H1 (cell line): ENCODE measurements around the gene DRD1. TPM values are rescaled to one million over a fixed set of nuclear protein-coding genes. Genes with fewer than 3 reads are reported as not detected.

Source experiments
- HDAC2 ChIP-seq, 2 experiments: fragments of 300-600 bp in 1 of 2; sonication (generic) in 1 of 2; IDR thresholded peaks; 2 replicates each; pipeline ENCODE4 v1.6.1; 2011 to 2012; ENCODE audit warnings: low read depth in 2 of 2, low read length in 2 of 2, mild to moderate bottlenecking in 2 of 2, moderate library complexity in 2 of 2, borderline replicate concordance in 1 of 2, inconsistent platforms in 1 of 2
- RXRA ChIP-seq: IDR thresholded peaks from 2 replicates; pipeline ENCODE4 v1.6.1; 2011; ENCODE audit warnings: low read depth, mild to moderate bottlenecking, low read length, moderate library complexity; ENCODE audit not compliant: insufficient read depth
- SAP30 ChIP-seq: fragments of 300-600 bp; sonication (generic); IDR thresholded peaks from 2 replicates; pipeline ENCODE4 v1.7.1; 2012; ENCODE audit warnings: low read length, moderate library complexity, mild to moderate bottlenecking, inconsistent platforms; ENCODE audit not compliant: insufficient read depth, insufficient replicate concordance
- SIRT6 ChIP-seq: IDR thresholded peaks from one replicate; pipeline ENCODE4 v1.7.1; 2012; ENCODE audit warnings: low read length, inconsistent platforms
- polyA plus RNA-seq, 7 experiments: library from polyadenylated mRNA; depleted of rRNA in 3 of 7; stranded (reverse) in 5 of 7; unstranded in 2 of 7; fragments of >200 nt in 5 of 7; fragments of 200-250 nt in 2 of 7; gene quantifications; 1 replicate in 5 of 7; 2 replicates in 1 of 7; 4 replicates in 1 of 7; pipeline versions ENCODE4 v1.2.1 to v1.2.3, GENCODE V29; 2011 to 2013; ENCODE audit warnings: missing spikeins in 2 of 7, mixed read lengths in 2 of 7
- total RNA-seq: library from RNA; stranded (reverse); fragmentation: NEBNext Ultra II Directional; extraction: Animal tissue kit (Norgen Biotek cat#: 25700); gene quantifications from 2 replicates; pipeline ENCODE4 v1.2.1, GENCODE V29; 2021

DRD1 gene
- total and polyA plus RNA-seq, 2 of the 8 experiments (the other 6 are each of a cell fraction or from before 2014, with no cell fraction given), result 0.03 to 0.19 TPM

- no peak for TF ChIP-seq SAP30
- TF ChIP-seq RXRA, result no peak
- TF ChIP-seq SIRT6, result no peak
- no peak for TF ChIP-seq HDAC2 (IDR thresholded peaks at IDR 0.05; ENCODE audit: borderline replicate concordance in 1 of 2, low read depth in 2 of 2, low read length in 2 of 2)
Observed at GRCh38 chr5:175464942-175465233, 20.9 kb upstream of the DRD1 start (continued).
